ENCODE results near the gene SLC6A19.

GRCh38 chr5:1253456-1254105 is 52.2 kb downstream of the SLC6A19 start:
- TF ChIP-seq CTCF (IDR thresholded peaks at IDR 0.05; ENCODE audit: low read depth, low read length) (no peak), EZH2phosphoT487 (IDR thresholded peaks at IDR 0.05; ENCODE audit: low read depth) (no peak)

Data from OCI-LY3 (cell line).